Endothelial cell of umbilical vein (primary cell): Measurements from ENCODE around the gene GCAT. TPM values are rescaled to one million over a fixed set of nuclear protein-coding genes. Genes with fewer than 3 reads are reported as not detected.

ENCODE experiments used
- Bru-seq: library from RNA; stranded (reverse); fragments of 400-500 nt; gene quantifications from one replicate; lab custom pipeline; 2021; lab: Mats Ljungman, UMichigan
- BruChase-seq, 2 experiments: library from RNA; stranded (reverse); fragments of 400-500 nt; gene quantifications; one replicate each; lab custom pipeline; 2021; lab: Mats Ljungman, UMichigan
- BruUV-seq: library from RNA; stranded (reverse); fragments of 400-500 nt; replicated peaks from 2 replicates; lab custom pipeline; 2021; lab: Mats Ljungman, UMichigan
- CTCF ChIA-PET: fragments of 300-600, 350-600 bp; sonication (Branson Sonifier 250); formaldehyde crosslinking; loops from one replicate; lab custom pipeline; 2021; ENCODE audit warnings: antibody characterized with exemption, inconsistent platforms; lab: Charles Lee
- POLR2A ChIA-PET: fragments of 300-600, 350-600 bp; sonication (Branson Sonifier 250); formaldehyde crosslinking; loops from one replicate; lab custom pipeline; 2021; ENCODE audit warnings: antibody characterized with exemption, inconsistent platforms; lab: Charles Lee
- DNase-seq: peaks from one replicate; pipeline ENCODE4 v3.0.0-alpha.2; 2011; ENCODE audit warnings: low read depth, low spot score
- FAIRE-seq: peaks from 2 replicates; lab custom pipeline; 2011; peaks lifted over from hg19 to GRCh38; lab: Jason Lieb, UNC
- H2AFZ ChIP-seq: 2 replicates; pipeline ENCODE4 v1.6.0; 2012; ENCODE audit warnings: low read depth, low read length, control low read depth, inconsistent platforms
- H3K27ac ChIP-seq: 2 replicates; pipeline ENCODE4 v1.5.1; 2011; ENCODE audit warnings: low read depth, mild to moderate bottlenecking, control low read depth, low read length, moderate library complexity; ENCODE audit not compliant: insufficient read depth
- H3K27me3 ChIP-seq, 2 experiments: 2 replicates each; pipeline versions ENCODE4 v1.6.0 to v1.6.1; 2011; ENCODE audit warnings: low read length in 2 of 2, mixed read lengths in 1 of 2; ENCODE audit not compliant: control insufficient read depth in 2 of 2, insufficient read depth in 2 of 2
- H3K36me3 ChIP-seq, 2 experiments: 2 replicates in 1 of 2; 3 replicates in 1 of 2; pipeline ENCODE4 v1.5.1; 2011; ENCODE audit warnings: low read length in 2 of 2, mild to moderate bottlenecking in 1 of 2, moderate library complexity in 1 of 2; ENCODE audit not compliant: control insufficient read depth in 2 of 2, insufficient read depth in 2 of 2; ENCODE audit errors: extremely low read depth in 1 of 2
- H3K4me1 ChIP-seq: 3 replicates; pipeline ENCODE4 v1.5.1; 2011; ENCODE audit warnings: mild to moderate bottlenecking, low read length; ENCODE audit not compliant: control insufficient read depth, insufficient read depth; ENCODE audit errors: extremely low read depth
- H3K4me2 ChIP-seq: 2 replicates; pipeline ENCODE4 v1.6.1; 2011; ENCODE audit warnings: low read length, control low read depth, mixed read lengths; ENCODE audit not compliant: insufficient read depth
- H3K4me3 ChIP-seq, 3 experiments: fragments of 200-600 bp in 1 of 3; sonication (generic), shearing (Covaris generic) in 1 of 3; replicated peaks in 1 of 3; 2 replicates each; pipeline ENCODE4 v1.5.1; 2011 to 2016; ENCODE audit warnings: control low read depth in 3 of 3, low read length in 3 of 3, mild to moderate bottlenecking in 2 of 3, inconsistent platforms in 1 of 3, low read depth in 1 of 3, moderate library complexity in 1 of 3; ENCODE audit not compliant: insufficient read depth in 1 of 3
- H3K79me2 ChIP-seq: 2 replicates; pipeline ENCODE4 v1.6.0; 2012; ENCODE audit warnings: low read length, inconsistent platforms; ENCODE audit not compliant: control insufficient read depth, insufficient read depth
- H3K9ac ChIP-seq: replicated peaks from 2 replicates; pipeline ENCODE3; 2011; ENCODE audit warnings: low read length, control low read depth; ENCODE audit not compliant: insufficient read depth; ENCODE audit errors: extremely low read depth
- H3K9me1 ChIP-seq: replicated peaks from 3 replicates; pipeline ENCODE4 v1.6.0; 2011; ENCODE audit warnings: mild to moderate bottlenecking, low read length; ENCODE audit not compliant: control insufficient read depth, insufficient read depth; ENCODE audit errors: extremely low read depth
- H3K9me3 ChIP-seq: replicated peaks from 2 replicates; pipeline ENCODE4 v1.5.1; 2012; ENCODE audit warnings: low read length, inconsistent platforms; ENCODE audit not compliant: control insufficient read depth, insufficient read depth
- H4K20me1 ChIP-seq: replicated peaks from 2 replicates; pipeline ENCODE3; 2011; ENCODE audit warnings: mild to moderate bottlenecking, low read length; ENCODE audit not compliant: control insufficient read depth, insufficient read depth; ENCODE audit errors: extremely low read depth
- CTCF ChIP-seq, 2 donors: IDR thresholded peaks; 1 replicate in 1 of 2; 2 replicates in 1 of 2; pipeline ENCODE4 v1.5.1; 2011; ENCODE audit warnings: low read length in 2 of 2, mild to moderate bottlenecking in 2 of 2, moderate library complexity in 2 of 2, control low read depth in 1 of 2, inconsistent platforms in 1 of 2, low read depth in 1 of 2; ENCODE audit not compliant: insufficient read depth in 1 of 2; ENCODE audit errors: extremely low read depth in 1 of 2
- GATA2 ChIP-seq: IDR thresholded peaks from 2 replicates; pipeline ENCODE4 v1.7.0; 2011; ENCODE audit warnings: low read depth, mild to moderate bottlenecking, moderate library complexity, mixed read lengths, low read length; ENCODE audit not compliant: insufficient read length, insufficient read depth
- MAX ChIP-seq: IDR thresholded peaks from 2 replicates; pipeline ENCODE4 v1.6.1; 2011; ENCODE audit not compliant: insufficient read depth, insufficient read length
- MYC ChIP-seq: IDR thresholded peaks from one replicate; pipeline ENCODE4 v1.6.1; 2011; ENCODE audit warnings: mild to moderate bottlenecking, low read depth, low read length
- POLR2A ChIP-seq: IDR thresholded peaks from 2 replicates; pipeline ENCODE4 v1.6.1; 2012; ENCODE audit warnings: low read depth, mild to moderate bottlenecking, control low read depth, low read length
- POLR2AphosphoS5 ChIP-seq: IDR thresholded peaks from 2 replicates; pipeline ENCODE4 v1.6.1; 2012; ENCODE audit warnings: low read depth, mild to moderate bottlenecking, control low read depth, low read length, moderate library complexity; ENCODE audit not compliant: insufficient read depth
- dilution Hi-C: fragments of 300-500 bp; cut with MboI; formaldehyde crosslinking; loops from one replicate; pipeline ENCODE4 v1.15.0; 2019; ENCODE audit warnings: low sequenced_read_pairs; ENCODE audit not compliant: extremely low pct_ligation_motif_present
- intact Hi-C: fragments of 100-400 bp; cut with micrococcal nuclease; formaldehyde crosslinking; loops from one replicate; pipeline ENCODE4 v1.10.0; 2022
- long read RNA-seq: library from polyadenylated mRNA; stranded (forward); transcript quantifications from one replicate; pipeline ENCODE4 v2.0.0, GENCODE V29; 2021
- polyA minus RNA-seq, 3 experiments: library from RNA; depleted of rRNA, polyadenylated mRNA; stranded (reverse); fragments of >200 nt; gene quantifications; 1 replicate in 1 of 3; 2 replicates in 2 of 3; pipeline ENCODE4 v1.2.3, GENCODE V29; 2011
- polyA plus RNA-seq, 4 experiments: library from polyadenylated mRNA; depleted of rRNA in 3 of 4; stranded (reverse) in 3 of 4; unstranded in 1 of 4; fragments of >200 nt; gene quantifications; 2 replicates each; pipeline versions ENCODE4 v1.2.1 to v1.2.3, GENCODE V29; 2011 to 2012; ENCODE audit warnings: missing spikeins in 1 of 4
- total RNA-seq: library from RNA; stranded (reverse); gene quantifications from 2 replicates; pipeline ENCODE4 v1.2.3, GENCODE V29; 2021

GCAT gene
- total RNA-seq (19.7 and 19.9 TPM in 2 replicates), polyA plus RNA-seq (19.7 and 24.4 TPM in 2 replicates), polyA minus RNA-seq (10.5 and 11.2 TPM in 2 replicates), Bru-seq, nascent RNA (percentile 47 among the genes with signal in this experiment), BruChase-seq, experiment 1, labeled RNA remaining after a 6-hour chase (percentile 44 among the genes with signal in this experiment), BruChase-seq, experiment 2, labeled RNA remaining after a 2-hour chase (percentile 40 among the genes with signal in this experiment)
- 14.5 and 16.7 TPM in 2 replicates for polyA plus RNA-seq (2011; cell fraction: cytosol; rRNA removed)
- polyA plus RNA-seq (2011; cell fraction: nucleus; rRNA removed) = 11.3 and 14.8 TPM in 2 replicates
- polyA plus RNA-seq (2012) = 11.3 and 13.0 TPM in 2 replicates
- 6.8 TPM for polyA minus RNA-seq (2011; cell fraction: cytosol; rRNA and poly(A)+ RNA removed)
- 2.5 and 3.3 TPM in 2 replicates for polyA minus RNA-seq (2011; cell fraction: nucleus; rRNA and poly(A)+ RNA removed)
- long read RNA-seq, transcript GCAT-201 (9 exons, 1,497 nt) = major isoform, 47 of 82 reads
- long read RNA-seq, partial matches to known transcripts = 9 of 82 reads
- long read RNA-seq, other reads (novel, unspliced or antisense) = 25 of 82 reads

- POLR2A ChIA-PET = interaction anchor here (0.6 to 2.2 kb wide), 4 partner anchors 10 to 152 kb away, joined by 4 to 5 read pairs (median 4); partner anchors contain the start of genes ANKRD54 and EIF3L
- TF ChIP-seq GATA2 (no peak), MYC (no peak), MAX (peak; percentile 49), POLR2A (peak; percentile 80), CTCF (IDR thresholded peaks at IDR 0.05; ENCODE audit: extremely low read depth in 1 of 2, insufficient read depth in 1 of 2, low read depth in 1 of 2, low read length in 2 of 2) (no peak), POLR2AphosphoS5 (peak; percentile 71)
- Histone ChIP-seq H3K9me1 (no peaks in the 10 kb centered on the region), H3K9ac (peak within 1 kb of the TSS; percentile 95), H3K4me2 (peak within 1 kb of the TSS; percentile 88), H4K20me1 (no peaks in the 10 kb centered on the region), H3K9me3 (no peaks in the 10 kb centered on the region), H3K27ac (peak within 1 kb of the TSS; percentile 30), H3K4me1 (peaks cover 31% of the 10 kb centered on the region), H3K27me3 (no peaks in the 10 kb centered on the region), H3K4me3 (peak within 1 kb of the TSS; percentile 64 to 79 (median 66)), H3K79me2 (peaks cover 13% of the 10 kb centered on the region), H2AFZ (peak within 1 kb of the TSS; percentile 82), H3K36me3 (no peaks in the 10 kb centered on the region)
- DNase-seq = peak; percentile 98
- FAIRE-seq = peak; percentile 92
- BruUV-seq = no TSS peak
- CTCF ChIA-PET = interaction anchor here (1.1 to 4.2 kb wide), 7 partner anchors 10 to 164 kb away, joined by 3 to 35 read pairs (median 4); no protein-coding TSS in a partner anchor
- intact Hi-C loops (loop anchor here (1.0 to 2.0 kb wide), 2 partner anchors 41 to 61 kb away; partner anchors contain the start of gene EIF3L), dilution Hi-C loops (no loop called here)
These were observed at the start of gene GCAT for GRCh38 chr22:37807410-37808293. TSS of gene GCAT (plus strand) at chr22:37807934. CDS start at chr22:37807968, 34 bp downstream.
